ENCODE results near the gene PITPNC1.

Gene PITPNC1

DNA sequence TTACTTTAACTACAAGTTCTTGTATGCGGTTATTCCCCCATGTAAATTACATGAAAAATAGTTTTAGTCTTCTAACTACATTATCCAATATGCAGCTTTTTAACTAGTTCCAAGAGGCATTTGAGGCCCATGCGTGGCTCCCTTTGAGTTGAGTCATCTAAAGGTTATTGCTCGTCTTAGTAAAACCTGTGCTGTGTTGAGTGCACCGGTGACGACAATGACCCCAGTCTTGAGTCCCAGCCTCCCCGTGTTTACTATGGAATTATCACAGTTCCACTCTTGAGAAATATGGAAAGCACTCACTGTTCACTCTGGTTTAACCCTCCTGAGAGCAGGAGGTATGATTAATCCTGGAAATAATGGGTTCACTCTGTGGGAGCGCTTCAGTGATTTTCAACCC is 119.2 kb downstream of the PITPNC1 start:
- TF ChIP-seq, protein P1, sequence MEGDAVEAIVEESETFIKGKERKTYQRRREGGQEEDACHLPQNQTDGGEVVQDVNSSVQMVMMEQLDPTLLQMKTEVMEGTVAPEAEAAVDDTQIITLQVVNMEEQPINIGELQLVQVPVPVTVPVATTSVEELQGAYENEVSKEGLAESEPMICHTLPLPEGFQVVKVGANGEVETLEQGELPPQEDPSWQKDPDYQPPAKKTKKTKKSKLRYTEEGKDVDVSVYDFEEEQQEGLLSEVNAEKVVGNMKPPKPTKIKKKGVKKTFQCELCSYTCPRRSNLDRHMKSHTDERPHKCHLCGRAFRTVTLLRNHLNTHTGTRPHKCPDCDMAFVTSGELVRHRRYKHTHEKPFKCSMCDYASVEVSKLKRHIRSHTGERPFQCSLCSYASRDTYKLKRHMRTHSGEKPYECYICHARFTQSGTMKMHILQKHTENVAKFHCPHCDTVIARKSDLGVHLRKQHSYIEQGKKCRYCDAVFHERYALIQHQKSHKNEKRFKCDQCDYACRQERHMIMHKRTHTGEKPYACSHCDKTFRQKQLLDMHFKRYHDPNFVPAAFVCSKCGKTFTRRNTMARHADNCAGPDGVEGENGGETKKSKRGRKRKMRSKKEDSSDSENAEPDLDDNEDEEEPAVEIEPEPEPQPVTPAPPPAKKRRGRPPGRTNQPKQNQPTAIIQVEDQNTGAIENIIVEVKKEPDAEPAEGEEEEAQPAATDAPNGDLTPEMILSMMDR (IDR thresholded peaks at IDR 0.05) = no peak
- H3K9me3 ChIP-seq = no peaks in the 10 kb centered on the region
- no peaks in the 10 kb centered on the region for H3K27me3 ChIP-seq
- H3K27ac ChIP-seq = no peak overlapping the region
- no peak for DNase-seq
- no peak overlapping the region for H3K4me3 ChIP-seq
- peaks cover 0 to 5% (median 2%) of the 10 kb centered on the region in 4 donors for H3K4me1 ChIP-seq
- intact Hi-C loops (cut with DNase I; ENCODE audit: low total_unique reads) = no loop called here
- H3K36me3 ChIP-seq = no peaks in the 10 kb centered on the region

DNA sequence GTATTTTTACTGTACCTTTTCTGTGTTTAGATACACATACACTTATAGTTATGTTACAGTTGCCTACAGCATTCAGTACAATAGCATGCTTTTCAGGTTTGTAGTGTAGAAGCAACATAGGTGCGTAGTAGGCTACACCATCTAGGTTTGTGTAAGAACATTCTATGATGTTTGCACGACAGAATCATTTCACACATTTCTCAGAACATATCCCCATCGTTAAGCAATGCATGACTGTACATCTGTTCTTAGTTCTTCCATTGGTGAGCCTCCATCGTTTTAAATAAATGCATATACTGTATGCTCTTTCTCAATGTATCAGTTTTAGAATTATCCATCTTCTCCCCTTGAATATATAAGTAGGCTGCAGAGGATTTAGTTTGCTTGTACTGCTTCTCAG is 122.6 kb downstream of the PITPNC1 start:
- no peaks in the 10 kb centered on the region for H3K4me1 ChIP-seq
- no peak overlapping the region for H3K4me3 ChIP-seq
- no peaks in the 10 kb centered on the region for H3K36me3 ChIP-seq
- H3K27ac ChIP-seq = no peak overlapping the region
- intact Hi-C loops (cut with DNase I; ENCODE audit: low total_unique reads) = no loop called here
- TF ChIP-seq, protein P1 (IDR thresholded peaks at IDR 0.05) = no peak
- DNase-seq = no peak
- H3K27me3 ChIP-seq = no peaks in the 10 kb centered on the region
- H3K9me3 ChIP-seq = no peaks in the 10 kb centered on the region

DNA sequence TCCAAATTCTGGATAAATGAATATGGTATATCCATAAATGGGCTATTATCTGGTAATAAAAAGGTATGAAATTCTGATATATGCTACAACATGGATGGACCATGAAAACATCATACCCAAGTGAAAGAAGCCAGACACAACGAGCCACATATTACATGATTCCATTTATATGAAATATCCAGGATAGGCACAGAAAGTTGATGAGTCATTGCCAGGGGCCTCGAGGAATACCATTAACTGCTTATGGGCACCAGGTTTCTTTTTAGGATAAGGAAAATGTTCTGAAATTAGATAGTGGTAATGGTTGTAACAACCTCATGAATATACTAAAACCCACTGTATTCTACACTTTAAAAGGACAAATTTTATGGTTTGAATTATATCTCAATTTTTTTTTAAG is 123.2 kb downstream of the PITPNC1 start:
- intact Hi-C loops (cut with DNase I; ENCODE audit: low total_unique reads) = no loop called here
- TF ChIP-seq, protein P1 (IDR thresholded peaks at IDR 0.05) = no peak
- H3K9me3 ChIP-seq = no peaks in the 10 kb centered on the region

DNA sequence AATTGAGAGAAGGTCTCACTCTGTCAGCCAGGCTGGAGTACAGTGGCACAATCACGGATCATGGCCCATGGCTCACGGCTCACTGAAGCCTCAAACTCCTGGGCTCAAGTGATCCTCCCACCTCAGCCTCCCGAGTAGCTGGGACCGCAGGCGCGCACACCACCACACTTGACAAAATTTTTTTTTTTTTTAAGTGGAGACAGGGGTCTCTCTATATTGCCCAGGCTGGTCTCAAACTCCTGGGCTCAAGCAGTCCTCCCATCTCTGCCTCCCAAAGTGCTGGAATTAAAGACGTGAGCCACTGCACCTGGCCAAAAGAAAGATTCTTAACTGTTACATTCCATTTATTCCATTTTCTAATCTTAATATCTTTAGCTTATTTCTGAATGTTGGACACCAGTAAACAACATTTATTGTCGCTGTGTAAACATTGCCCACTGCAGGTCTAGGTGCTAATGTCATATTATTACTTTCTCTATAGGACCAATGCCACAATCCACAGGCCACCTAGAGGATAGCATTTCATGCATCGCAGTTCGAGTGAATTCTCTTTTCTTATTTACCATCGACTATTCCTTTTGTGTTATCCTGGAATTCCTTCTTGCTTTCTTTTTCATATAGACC is 123.7 kb downstream of the PITPNC1 start:
- H3K27ac ChIP-seq = no peak overlapping the region
- intact Hi-C loops (cut with DNase I; ENCODE audit: low total_unique reads) = no loop called here

More for the DNA sequence above, 123.2 kb downstream of the PITPNC1 start:
- no peaks in the 10 kb centered on the region for H3K4me1 ChIP-seq
- no peak overlapping the region for H3K27ac ChIP-seq
- H3K36me3 ChIP-seq = no peaks in the 10 kb centered on the region
- H3K27me3 ChIP-seq = no peaks in the 10 kb centered on the region
- no peak for DNase-seq
- no peak overlapping the region for H3K4me3 ChIP-seq

DNA sequence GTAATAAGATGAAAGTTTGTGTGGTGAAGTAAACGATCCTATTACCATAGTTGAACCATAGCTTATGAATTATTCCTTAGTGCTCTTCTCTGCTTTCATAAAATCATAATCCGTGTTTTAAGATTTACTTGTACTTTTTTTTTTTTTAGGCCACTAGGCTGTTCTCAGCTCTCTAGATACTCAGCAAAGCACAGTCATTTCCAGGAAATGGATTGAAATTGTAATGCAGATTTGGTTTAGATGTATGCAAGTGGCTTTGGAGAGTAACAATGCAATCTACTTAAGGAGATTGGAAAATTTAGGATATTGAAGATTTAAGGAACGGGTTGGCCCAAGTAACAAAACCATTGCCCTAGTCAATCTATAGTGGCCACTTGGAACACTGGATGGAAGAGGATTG is 125.1 kb downstream of the PITPNC1 start:
- Histone ChIP-seq H3K27me3 (no peaks in the 10 kb centered on the region), H3K9me3 (no peaks in the 10 kb centered on the region), H3K36me3 (no peaks in the 10 kb centered on the region), H3K4me3 (no peak overlapping the region), H3K27ac (no peak overlapping the region), H3K4me1 (no peaks in the 10 kb centered on the region)
- intact Hi-C loops (cut with DNase I; ENCODE audit: low total_unique reads) = no loop called here
- TF ChIP-seq, protein P1 (IDR thresholded peaks at IDR 0.05) = no peak
- no peak for DNase-seq

More for the DNA sequence above, 123.7 kb downstream of the PITPNC1 start:
- Histone ChIP-seq H3K4me3 (no peak overlapping the region), H3K27me3 (no peaks in the 10 kb centered on the region), H3K36me3 (no peaks in the 10 kb centered on the region), H3K9me3 (no peaks in the 10 kb centered on the region), H3K4me1 (no peaks in the 10 kb centered on the region)
- no peak for DNase-seq
- TF ChIP-seq, protein P1 (IDR thresholded peaks at IDR 0.05) = no peak

DNA sequence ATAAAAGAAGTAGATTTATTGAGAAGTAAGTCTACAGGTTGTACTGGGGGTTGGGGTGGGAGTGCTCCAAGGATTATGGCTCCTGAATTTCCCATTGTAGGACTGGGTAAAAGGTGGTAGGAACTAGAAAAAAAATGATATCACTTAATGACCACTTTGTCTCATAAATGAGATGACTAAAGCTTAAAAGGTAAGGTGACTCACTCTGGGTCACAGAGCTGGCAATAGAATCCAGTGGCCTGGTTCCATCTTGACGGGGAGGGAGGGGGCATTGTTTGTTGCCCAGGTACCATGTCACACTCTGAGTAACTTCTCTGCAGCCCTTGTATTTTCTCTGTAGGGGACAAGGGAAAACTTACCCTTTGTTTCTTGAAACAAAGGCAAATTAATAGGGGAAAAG is 126.1 kb downstream of the PITPNC1 start:
- H3K9me3 ChIP-seq = peaks cover 0 to 9% (median 4%) of the 10 kb centered on the region in 3 donors
- no peaks in the 10 kb centered on the region for H3K4me1 ChIP-seq
- no peaks in the 10 kb centered on the region for H3K36me3 ChIP-seq
- no peak for DNase-seq
- no peak overlapping the region for H3K4me3 ChIP-seq
- H3K27me3 ChIP-seq = no peaks in the 10 kb centered on the region
- intact Hi-C loops (cut with DNase I; ENCODE audit: low total_unique reads) = no loop called here
- TF ChIP-seq, protein P1 (IDR thresholded peaks at IDR 0.05) = no peak
- no peak overlapping the region for H3K27ac ChIP-seq
